ENCODE results near the gene IL10RB.

Gene IL10RB

DNA sequence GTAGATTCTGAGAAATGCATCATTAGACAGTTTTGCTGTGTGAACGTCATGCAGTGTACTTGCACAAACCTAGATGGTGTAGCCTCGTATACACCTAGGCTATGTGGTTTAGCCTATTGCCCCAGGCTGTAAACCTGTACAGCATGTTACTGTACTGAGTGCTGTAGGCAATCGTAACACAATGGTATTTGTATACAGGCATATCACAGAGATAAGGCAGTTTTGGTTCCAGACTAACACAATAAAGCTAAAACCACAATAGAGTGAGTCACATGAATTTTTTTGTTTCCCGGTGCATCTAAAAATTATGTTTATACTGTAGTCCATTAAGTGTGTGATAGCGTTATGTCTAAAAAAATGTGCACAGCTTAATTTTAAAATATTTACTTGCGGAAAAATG is 6.9 kb downstream of the IL10RB start:
- no peak overlapping the region for H3K9ac ChIP-seq (ENCODE audit: low read depth, low read length)
- no peaks in the 10 kb centered on the region for H3K36me3 ChIP-seq (ENCODE audit: control insufficient read depth, insufficient read depth, low read length)
- H3K4me1 ChIP-seq (ENCODE audit: control insufficient read depth, insufficient read depth, low read length) = no peaks in the 10 kb centered on the region
- H3K27me3 ChIP-seq (ENCODE audit: control insufficient read depth, insufficient read depth, low read length) = no peaks in the 10 kb centered on the region
- no peaks in the 10 kb centered on the region for H3K9me3 ChIP-seq (ENCODE audit: control insufficient read depth, insufficient read depth, low read length)
- no peak overlapping the region for H3K4me3 ChIP-seq (ENCODE audit: low read depth, low read length)

- H3K9ac ChIP-seq (ENCODE audit: low read depth, low read length) = no peak overlapping the region
- H3K4me1 ChIP-seq (ENCODE audit: control insufficient read depth, insufficient read depth, low read length) = no peaks in the 10 kb centered on the region
- H3K36me3 ChIP-seq (ENCODE audit: control insufficient read depth, insufficient read depth, low read length) = no peaks in the 10 kb centered on the region
- no peaks in the 10 kb centered on the region for H3K9me3 ChIP-seq (ENCODE audit: control insufficient read depth, insufficient read depth, low read length)
- H3K4me3 ChIP-seq (ENCODE audit: low read depth, low read length) = no peak overlapping the region
- H3K27me3 ChIP-seq (ENCODE audit: control insufficient read depth, insufficient read depth, low read length) = no peaks in the 10 kb centered on the region
Measured at GRCh38 chr21:33278721-33279120, 12.6 kb downstream of the IL10RB start.

GRCh38 chr21:33279330-33279820 is 13.2 kb downstream of the IL10RB start:
- no peak overlapping the region for H3K4me3 ChIP-seq (ENCODE audit: low read depth, low read length)
- H3K9ac ChIP-seq (ENCODE audit: low read depth, low read length) = no peak overlapping the region
- no peaks in the 10 kb centered on the region for H3K9me3 ChIP-seq (ENCODE audit: control insufficient read depth, insufficient read depth, low read length)
- H3K36me3 ChIP-seq (ENCODE audit: control insufficient read depth, insufficient read depth, low read length) = no peaks in the 10 kb centered on the region
- no peaks in the 10 kb centered on the region for H3K4me1 ChIP-seq (ENCODE audit: control insufficient read depth, insufficient read depth, low read length)
- H3K27me3 ChIP-seq (ENCODE audit: control insufficient read depth, insufficient read depth, low read length) = no peaks in the 10 kb centered on the region

GRCh38 chr21:33281096-33281652 is 15.0 kb downstream of the IL10RB start:
- Histone ChIP-seq H3K27me3 (ENCODE audit: control insufficient read depth, insufficient read depth, low read length) (no peaks in the 10 kb centered on the region), H3K4me1 (ENCODE audit: control insufficient read depth, insufficient read depth, low read length) (no peaks in the 10 kb centered on the region), H3K4me3 (ENCODE audit: low read depth, low read length) (no peak overlapping the region), H3K9ac (ENCODE audit: low read depth, low read length) (no peak overlapping the region), H3K9me3 (ENCODE audit: control insufficient read depth, insufficient read depth, low read length) (no peaks in the 10 kb centered on the region), H3K36me3 (ENCODE audit: control insufficient read depth, insufficient read depth, low read length) (no peaks in the 10 kb centered on the region)

DNA sequence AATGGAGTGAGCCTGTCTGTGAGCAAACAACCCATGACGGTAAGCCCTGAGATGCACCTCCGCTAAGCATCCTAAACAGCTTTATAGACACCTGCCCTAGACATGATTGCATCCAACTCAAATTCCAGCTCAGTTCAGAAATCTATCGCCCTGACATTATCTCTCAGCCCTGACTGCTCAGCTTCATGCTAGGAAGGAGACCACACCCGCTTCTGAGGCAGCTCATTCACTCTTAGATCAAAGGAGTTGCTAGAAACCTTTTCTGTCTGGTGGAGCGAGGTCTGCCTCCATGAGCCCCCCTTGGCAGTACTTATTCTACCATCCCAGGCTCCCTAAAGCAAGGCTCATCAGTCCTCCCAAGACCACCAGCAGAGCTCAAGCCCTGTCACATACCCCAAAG is 17.0 kb downstream of the IL10RB start:
- H3K9ac ChIP-seq (ENCODE audit: low read depth, low read length) = no peak overlapping the region
- no peaks in the 10 kb centered on the region for H3K27me3 ChIP-seq (ENCODE audit: control insufficient read depth, insufficient read depth, low read length)
- no peaks in the 10 kb centered on the region for H3K9me3 ChIP-seq (ENCODE audit: control insufficient read depth, insufficient read depth, low read length)
- H3K4me3 ChIP-seq (ENCODE audit: low read depth, low read length) = no peak overlapping the region
- no peaks in the 10 kb centered on the region for H3K4me1 ChIP-seq (ENCODE audit: control insufficient read depth, insufficient read depth, low read length)
- H3K36me3 ChIP-seq (ENCODE audit: control insufficient read depth, insufficient read depth, low read length) = no peaks in the 10 kb centered on the region

DNA sequence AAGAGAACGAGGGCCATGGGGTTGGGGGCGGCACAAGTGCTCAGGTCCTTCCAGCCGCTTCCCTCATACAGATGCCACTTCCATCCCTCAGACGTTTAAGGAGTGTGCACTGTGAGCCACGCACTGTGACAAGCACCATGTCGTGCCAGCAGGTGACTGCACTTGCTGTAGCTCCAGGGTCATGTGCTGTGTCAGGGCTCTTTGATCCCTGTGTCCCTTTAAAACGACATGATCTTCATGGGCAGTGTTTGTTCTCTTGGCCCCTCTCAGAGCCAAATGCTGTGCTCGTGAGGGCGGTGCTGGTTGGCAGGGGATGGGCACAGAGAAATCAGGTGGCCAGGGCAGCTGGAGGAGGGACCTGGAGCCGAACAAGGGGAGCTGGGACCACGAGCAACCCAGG is 19.9 kb downstream of the IL10RB start:
- Histone ChIP-seq H3K27me3 (ENCODE audit: control insufficient read depth, insufficient read depth, low read length) (no peaks in the 10 kb centered on the region), H3K4me1 (ENCODE audit: control insufficient read depth, insufficient read depth, low read length) (no peaks in the 10 kb centered on the region), H3K9ac (ENCODE audit: low read depth, low read length) (no peak overlapping the region), H3K36me3 (ENCODE audit: control insufficient read depth, insufficient read depth, low read length) (no peaks in the 10 kb centered on the region), H3K4me3 (ENCODE audit: low read depth, low read length) (no peak overlapping the region), H3K9me3 (ENCODE audit: control insufficient read depth, insufficient read depth, low read length) (no peaks in the 10 kb centered on the region)

DNA sequence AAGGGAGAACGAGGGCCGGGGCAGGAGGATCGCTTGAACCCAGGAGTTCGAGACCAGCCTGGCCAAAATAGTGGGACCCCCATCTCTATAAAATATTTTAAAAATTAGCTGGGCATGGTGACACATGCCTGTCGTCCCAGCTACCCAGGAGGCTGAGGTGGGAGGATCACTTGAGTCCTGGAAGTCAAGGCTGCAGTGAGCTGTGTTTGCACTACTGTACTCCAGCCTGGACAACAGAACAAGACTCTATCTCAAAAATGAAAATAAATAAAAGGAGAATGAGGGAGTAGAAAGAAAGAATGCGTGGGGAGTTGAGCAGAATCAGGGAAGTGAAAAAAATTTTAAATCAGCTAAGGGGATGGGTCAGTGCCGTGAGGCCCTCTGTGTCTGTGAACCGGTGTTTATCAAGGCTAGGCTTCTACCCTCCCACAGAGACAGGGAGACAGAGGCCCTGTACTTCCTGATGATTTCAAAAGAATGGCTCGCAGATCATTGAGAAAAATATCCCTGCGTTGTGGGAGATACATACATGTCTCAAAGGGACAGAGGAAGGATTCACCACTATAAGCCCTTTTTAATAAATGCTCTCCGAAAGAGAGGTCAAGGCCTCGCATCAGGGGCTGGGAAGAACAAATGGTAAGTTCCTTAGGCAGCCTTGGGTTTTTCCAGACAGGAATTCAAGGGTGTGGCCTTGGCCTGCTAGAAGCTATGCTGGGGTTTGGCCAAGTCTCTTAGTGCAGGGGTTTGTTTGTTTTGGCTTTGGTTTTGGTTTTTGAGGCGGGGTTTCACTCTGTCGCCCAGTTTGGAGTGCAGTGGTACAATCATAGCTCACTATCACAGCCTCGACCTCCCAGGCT is 20.7 kb downstream of the IL10RB start:
- Histone ChIP-seq H3K9me3 (ENCODE audit: control insufficient read depth, insufficient read depth, low read length) (no peaks in the 10 kb centered on the region), H3K4me1 (ENCODE audit: control insufficient read depth, insufficient read depth, low read length) (no peaks in the 10 kb centered on the region), H3K36me3 (ENCODE audit: control insufficient read depth, insufficient read depth, low read length) (no peaks in the 10 kb centered on the region), H3K27me3 (ENCODE audit: control insufficient read depth, insufficient read depth, low read length) (no peaks in the 10 kb centered on the region), H3K4me3 (ENCODE audit: low read depth, low read length) (no peak overlapping the region), H3K9ac (ENCODE audit: low read depth, low read length) (no peak overlapping the region)

DNA sequence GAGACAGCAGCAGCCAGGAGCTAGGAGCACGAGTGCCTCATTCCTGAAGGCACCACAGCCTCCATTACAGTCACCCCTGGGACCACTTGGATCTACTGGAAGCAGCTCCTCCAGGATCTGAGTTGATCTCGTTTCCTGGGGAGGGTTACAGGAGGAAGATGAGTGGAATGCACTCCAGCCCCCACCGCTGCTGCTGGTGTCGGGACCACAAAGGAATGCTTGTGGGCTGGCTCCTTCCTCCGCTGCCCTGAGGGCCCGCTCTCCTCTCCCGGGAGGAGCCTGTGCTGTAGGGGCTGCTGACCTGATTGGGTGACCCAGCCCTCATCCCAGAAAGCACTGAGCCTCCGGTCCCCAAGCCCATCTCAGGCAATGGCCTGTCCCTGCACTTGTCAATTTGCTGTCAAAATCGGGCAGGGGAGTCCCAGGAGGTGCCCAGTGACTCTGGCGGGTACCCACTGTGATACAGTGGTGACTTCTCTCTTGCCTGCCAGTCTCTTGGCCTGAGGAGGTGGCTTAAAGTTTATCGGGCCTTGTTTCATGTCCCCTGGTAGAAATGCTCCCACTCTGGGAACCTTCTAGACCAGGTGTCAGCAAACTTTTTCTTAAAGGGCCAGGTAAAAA is 23.1 kb downstream of the IL10RB start:
- H3K9me3 ChIP-seq (ENCODE audit: control insufficient read depth, insufficient read depth, low read length) = no peaks in the 10 kb centered on the region
- H3K9ac ChIP-seq (ENCODE audit: low read depth, low read length) = no peak overlapping the region
- no peak overlapping the region for H3K4me3 ChIP-seq (ENCODE audit: low read depth, low read length)
- H3K27me3 ChIP-seq (ENCODE audit: control insufficient read depth, insufficient read depth, low read length) = no peaks in the 10 kb centered on the region
- no peaks in the 10 kb centered on the region for H3K4me1 ChIP-seq (ENCODE audit: control insufficient read depth, insufficient read depth, low read length)
- no peaks in the 10 kb centered on the region for H3K36me3 ChIP-seq (ENCODE audit: control insufficient read depth, insufficient read depth, low read length)

DNA sequence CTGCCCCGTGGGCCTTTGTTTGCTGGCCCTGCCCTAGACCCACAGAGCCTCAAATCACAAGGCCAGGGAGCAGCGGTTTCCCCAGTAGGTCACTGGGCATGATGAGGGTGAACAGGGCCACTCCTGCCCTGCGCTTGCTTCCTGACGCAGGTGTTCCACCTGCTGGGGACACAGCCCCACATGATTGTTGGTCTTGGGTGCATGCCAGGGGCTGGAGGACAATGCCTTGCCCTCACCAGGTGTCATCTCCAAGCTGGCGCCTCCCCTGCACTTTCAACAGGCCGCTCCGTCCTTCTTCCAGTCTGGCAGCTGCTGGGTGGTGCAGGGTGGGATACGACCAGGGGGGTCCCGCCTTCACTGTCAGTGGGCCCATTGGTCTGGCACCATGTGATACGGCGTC is 24.3 kb downstream of the IL10RB start:
- Histone ChIP-seq H3K4me1 (ENCODE audit: control insufficient read depth, insufficient read depth, low read length) (no peaks in the 10 kb centered on the region), H3K9me3 (ENCODE audit: control insufficient read depth, insufficient read depth, low read length) (no peaks in the 10 kb centered on the region), H3K9ac (ENCODE audit: low read depth, low read length) (no peak overlapping the region), H3K27me3 (ENCODE audit: control insufficient read depth, insufficient read depth, low read length) (no peaks in the 10 kb centered on the region), H3K36me3 (ENCODE audit: control insufficient read depth, insufficient read depth, low read length) (no peaks in the 10 kb centered on the region), H3K4me3 (ENCODE audit: low read depth, low read length) (no peak overlapping the region)

- no peak overlapping the region for H3K9ac ChIP-seq (ENCODE audit: low read depth, low read length)
Measured at GRCh38 chr21:33291686-33292085, 25.5 kb downstream of the IL10RB start.

GRCh38 chr21:33292724-33293123 is 26.6 kb downstream of the IL10RB start:
- no peaks in the 10 kb centered on the region for H3K9me3 ChIP-seq (ENCODE audit: control insufficient read depth, insufficient read depth, low read length)
- no peaks in the 10 kb centered on the region for H3K4me1 ChIP-seq (ENCODE audit: control insufficient read depth, insufficient read depth, low read length)
- H3K27me3 ChIP-seq (ENCODE audit: control insufficient read depth, insufficient read depth, low read length) = no peaks in the 10 kb centered on the region
- H3K4me3 ChIP-seq (ENCODE audit: low read depth, low read length) = no peak overlapping the region
- H3K9ac ChIP-seq (ENCODE audit: low read depth, low read length) = no peak overlapping the region
- H3K36me3 ChIP-seq (ENCODE audit: control insufficient read depth, insufficient read depth, low read length) = no peaks in the 10 kb centered on the region

More at GRCh38 chr21:33291686-33292085, 25.5 kb downstream of the IL10RB start:
- H3K36me3 ChIP-seq (ENCODE audit: control insufficient read depth, insufficient read depth, low read length) = no peaks in the 10 kb centered on the region
- H3K4me1 ChIP-seq (ENCODE audit: control insufficient read depth, insufficient read depth, low read length) = no peaks in the 10 kb centered on the region
- H3K4me3 ChIP-seq (ENCODE audit: low read depth, low read length) = no peak overlapping the region
- no peaks in the 10 kb centered on the region for H3K27me3 ChIP-seq (ENCODE audit: control insufficient read depth, insufficient read depth, low read length)
- no peaks in the 10 kb centered on the region for H3K9me3 ChIP-seq (ENCODE audit: control insufficient read depth, insufficient read depth, low read length)

GRCh38 chr21:33293136-33293535 is 27.0 kb downstream of the IL10RB start:
- no peaks in the 10 kb centered on the region for H3K27me3 ChIP-seq (ENCODE audit: control insufficient read depth, insufficient read depth, low read length)
- H3K36me3 ChIP-seq (ENCODE audit: control insufficient read depth, insufficient read depth, low read length) = no peaks in the 10 kb centered on the region
- H3K9ac ChIP-seq (ENCODE audit: low read depth, low read length) = no peak overlapping the region
- H3K4me1 ChIP-seq (ENCODE audit: control insufficient read depth, insufficient read depth, low read length) = no peaks in the 10 kb centered on the region
- H3K4me3 ChIP-seq (ENCODE audit: low read depth, low read length) = no peak overlapping the region
- no peaks in the 10 kb centered on the region for H3K9me3 ChIP-seq (ENCODE audit: control insufficient read depth, insufficient read depth, low read length)
